GM18505 (cell line): Measurements from ENCODE around the gene ADAMTS3.

ENCODE experiments used
- ATAC-seq: cut with Tn5 transposase; IDR thresholded peaks from one replicate; pipeline ENCODE4 v1.9.1; 2021; ENCODE audit not compliant: unreplicated experiment
- POLR2A ChIP-seq: IDR thresholded peaks from 4 replicates; pipeline ENCODE4 v1.6.1; 2011; ENCODE audit warnings: borderline replicate concordance; ENCODE audit not compliant: insufficient read depth, insufficient read length; ENCODE audit errors: extremely low read depth

ADAMTS3 gene

GRCh38 chr4:72405417-72405816 is 163.6 kb downstream of the ADAMTS3 start:
- TF ChIP-seq POLR2A: no peak
- ATAC-seq: no peak

- no peak for TF ChIP-seq POLR2A
- ATAC-seq: no peak
Measured at GRCh38 chr4:72397314-72397713, 171.7 kb downstream of the ADAMTS3 start.

GRCh38 chr4:72394012-72394663 is 174.9 kb downstream of the ADAMTS3 start:
- no peak for TF ChIP-seq POLR2A
- no peak for ATAC-seq

- no peak for ATAC-seq
- no peak for TF ChIP-seq POLR2A
Measured at GRCh38 chr4:72391281-72391680, 177.7 kb downstream of the ADAMTS3 start.

GRCh38 chr4:72390409-72390808 is 178.6 kb downstream of the ADAMTS3 start:
- TF ChIP-seq POLR2A: no peak
- ATAC-seq: no peak

GRCh38 chr4:72388521-72388920 is 180.5 kb downstream of the ADAMTS3 start:
- TF ChIP-seq POLR2A: no peak
- no peak for ATAC-seq

GRCh38 chr4:72387959-72388358 is 181.1 kb downstream of the ADAMTS3 start:
- TF ChIP-seq POLR2A: no peak
- no peak for ATAC-seq

GRCh38 chr4:72383439-72383838 is 185.6 kb downstream of the ADAMTS3 start:
- no peak for ATAC-seq

GRCh38 chr4:72378901-72379300 is 190.1 kb downstream of the ADAMTS3 start:
- ATAC-seq: no peak
- no peak for TF ChIP-seq POLR2A

More at GRCh38 chr4:72383439-72383838, 185.6 kb downstream of the ADAMTS3 start:
- no peak for TF ChIP-seq POLR2A

GRCh38 chr4:72377491-72378194 is 191.4 kb downstream of the ADAMTS3 start:
- no peak for TF ChIP-seq POLR2A
- ATAC-seq: no peak

- no peak for TF ChIP-seq POLR2A
- ATAC-seq: no peak
Measured at GRCh38 chr4:72376901-72377300, 192.1 kb downstream of the ADAMTS3 start.

- ATAC-seq: no peak
- TF ChIP-seq POLR2A: no peak
Measured at GRCh38 chr4:72375073-72375736, 193.8 kb downstream of the ADAMTS3 start.

GRCh38 chr4:72374159-72374558 is 194.9 kb downstream of the ADAMTS3 start:
- no peak for ATAC-seq
- no peak for TF ChIP-seq POLR2A

- ATAC-seq: no peak
- no peak for TF ChIP-seq POLR2A
Measured at GRCh38 chr4:72366601-72367000, 202.4 kb downstream of the ADAMTS3 start.
